ENCODE data around the gene TRIM26.
A peak's percentile ranks its signal among the peaks of the same experiment; 100 is the strongest.

TRIM26 gene

DNA sequence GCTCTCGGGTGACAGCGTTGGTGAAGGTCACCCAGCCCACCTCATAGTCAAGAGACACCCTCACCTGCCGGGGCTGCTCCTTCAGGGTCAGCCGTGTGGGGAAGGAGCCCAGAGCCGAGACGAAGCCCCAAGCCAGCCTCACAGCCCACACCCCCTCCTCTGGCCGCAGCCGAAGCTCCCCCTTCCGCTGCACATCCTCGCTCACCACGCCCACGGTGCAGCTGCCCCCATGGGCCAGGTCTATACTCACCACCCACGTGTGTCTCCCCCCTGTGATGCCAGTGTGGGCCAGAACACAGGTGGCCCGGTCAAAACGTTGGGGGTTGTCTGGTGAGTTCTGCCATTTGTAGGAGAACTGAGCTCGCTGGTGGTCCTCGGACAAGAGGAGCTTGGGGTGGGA lies 59.1 kb downstream of the TRIM26 start:
- TF ChIP-seq, protein P1, sequence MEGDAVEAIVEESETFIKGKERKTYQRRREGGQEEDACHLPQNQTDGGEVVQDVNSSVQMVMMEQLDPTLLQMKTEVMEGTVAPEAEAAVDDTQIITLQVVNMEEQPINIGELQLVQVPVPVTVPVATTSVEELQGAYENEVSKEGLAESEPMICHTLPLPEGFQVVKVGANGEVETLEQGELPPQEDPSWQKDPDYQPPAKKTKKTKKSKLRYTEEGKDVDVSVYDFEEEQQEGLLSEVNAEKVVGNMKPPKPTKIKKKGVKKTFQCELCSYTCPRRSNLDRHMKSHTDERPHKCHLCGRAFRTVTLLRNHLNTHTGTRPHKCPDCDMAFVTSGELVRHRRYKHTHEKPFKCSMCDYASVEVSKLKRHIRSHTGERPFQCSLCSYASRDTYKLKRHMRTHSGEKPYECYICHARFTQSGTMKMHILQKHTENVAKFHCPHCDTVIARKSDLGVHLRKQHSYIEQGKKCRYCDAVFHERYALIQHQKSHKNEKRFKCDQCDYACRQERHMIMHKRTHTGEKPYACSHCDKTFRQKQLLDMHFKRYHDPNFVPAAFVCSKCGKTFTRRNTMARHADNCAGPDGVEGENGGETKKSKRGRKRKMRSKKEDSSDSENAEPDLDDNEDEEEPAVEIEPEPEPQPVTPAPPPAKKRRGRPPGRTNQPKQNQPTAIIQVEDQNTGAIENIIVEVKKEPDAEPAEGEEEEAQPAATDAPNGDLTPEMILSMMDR (IDR thresholded peaks at IDR 0.05; ENCODE audit: control insufficient read depth, extremely low read depth, insufficient read depth) = no peak
- no peak for DNase-seq (ENCODE audit: low read depth)
- no peak overlapping the region for H3K4me3 ChIP-seq (ENCODE audit: low read depth, low read length)

DNA sequence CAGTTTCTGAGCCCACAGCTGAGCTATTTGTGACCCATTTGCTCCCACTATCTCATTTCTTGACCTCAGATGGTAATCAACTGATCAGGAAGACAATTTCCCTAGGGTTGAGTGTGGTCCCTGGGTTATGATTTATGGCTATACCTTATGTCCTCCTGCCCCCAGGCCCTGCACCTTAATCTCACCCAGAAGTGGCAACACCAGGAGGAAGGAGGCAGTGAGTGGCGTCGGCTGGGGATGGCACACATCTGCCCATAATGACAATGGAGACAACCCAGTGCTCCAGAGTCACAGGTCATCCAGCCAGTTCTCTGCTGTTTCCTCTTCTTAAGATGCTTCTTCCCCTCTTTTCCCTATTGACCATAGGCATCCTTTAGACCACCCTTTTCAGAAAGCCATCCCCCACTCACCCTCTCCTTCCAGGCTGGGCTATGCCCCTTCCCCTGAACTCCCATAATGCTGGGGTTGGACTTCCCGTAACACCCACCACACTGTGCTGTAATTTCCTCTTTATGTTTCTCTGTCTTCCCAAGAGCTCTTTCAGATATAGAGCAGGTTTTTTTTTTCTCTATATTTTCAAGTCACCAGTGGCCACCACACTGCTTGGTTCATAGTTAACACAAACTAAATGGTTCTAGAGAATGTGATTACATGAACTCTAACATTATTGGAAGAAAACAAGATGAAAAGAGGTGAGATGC lies 60.1 kb downstream of the TRIM26 start:
- DNase-seq (ENCODE audit: low read depth) = no peak
- TF ChIP-seq, protein P1 (IDR thresholded peaks at IDR 0.05; ENCODE audit: control insufficient read depth, extremely low read depth, insufficient read depth) = no peak

DNA sequence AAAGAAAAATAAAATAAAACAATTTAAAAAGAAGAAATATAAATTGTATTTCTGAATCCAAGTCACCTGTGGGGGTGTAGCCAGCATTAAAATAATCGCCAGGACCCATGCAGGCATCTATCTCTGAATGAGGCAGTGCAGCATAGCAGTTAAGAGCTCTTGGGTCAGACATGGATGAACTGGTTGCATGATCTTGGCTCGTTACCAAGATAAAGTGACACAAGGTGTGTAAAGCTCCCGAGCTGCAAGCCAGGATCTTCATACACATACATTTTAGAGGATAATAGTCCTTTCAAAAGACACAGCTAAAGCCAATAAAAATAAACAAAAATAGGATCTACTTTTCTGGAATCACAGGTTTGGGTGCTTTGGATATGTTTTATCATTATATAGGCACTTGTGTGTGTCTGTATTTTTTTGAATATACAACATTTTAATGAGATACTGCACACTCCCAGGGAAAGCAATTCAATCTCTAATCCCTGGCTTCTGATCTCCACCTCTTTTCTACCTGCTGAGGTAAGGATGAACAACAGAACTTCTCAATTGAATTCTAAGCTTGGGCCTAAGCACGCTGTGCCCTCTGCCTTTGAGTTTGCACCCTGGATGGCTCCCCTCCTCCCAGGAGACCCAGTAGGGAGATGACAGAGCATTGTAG lies 61.1 kb downstream of the TRIM26 start:
- TF ChIP-seq, protein P1 (IDR thresholded peaks at IDR 0.05; ENCODE audit: control insufficient read depth, extremely low read depth, insufficient read depth) = no peak
- H3K4me3 ChIP-seq (ENCODE audit: low read depth, low read length) = no peak overlapping the region
- DNase-seq (ENCODE audit: low read depth) = peak; percentile 69

More for the DNA sequence above, 60.1 kb downstream of the TRIM26 start:
- H3K4me3 ChIP-seq (ENCODE audit: low read depth, low read length) = no peak overlapping the region

DNA sequence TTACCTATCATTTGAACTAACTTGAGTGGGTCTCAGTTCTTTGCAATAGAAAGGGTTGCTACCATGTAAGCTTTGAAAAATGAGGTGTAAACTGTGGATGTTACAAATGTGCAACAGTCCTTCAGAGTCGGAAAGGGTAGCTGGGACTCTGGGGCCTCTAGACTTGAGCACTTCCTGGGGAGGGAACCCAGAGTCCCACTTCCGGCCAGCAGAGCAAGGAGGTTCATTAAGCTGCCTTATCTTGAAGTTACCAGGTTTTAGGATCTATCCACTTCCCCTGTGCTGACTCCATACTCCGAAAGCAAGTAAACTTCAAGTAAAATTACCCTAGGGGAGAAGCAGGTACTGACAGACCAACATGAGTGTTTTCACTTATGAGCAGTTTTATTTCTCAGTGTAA lies 61.6 kb downstream of the TRIM26 start:
- H3K4me3 ChIP-seq (ENCODE audit: low read depth, low read length) = no peak overlapping the region
- TF ChIP-seq, protein P1 (IDR thresholded peaks at IDR 0.05; ENCODE audit: control insufficient read depth, extremely low read depth, insufficient read depth) = no peak
- DNase-seq (ENCODE audit: low read depth) = no peak

DNA sequence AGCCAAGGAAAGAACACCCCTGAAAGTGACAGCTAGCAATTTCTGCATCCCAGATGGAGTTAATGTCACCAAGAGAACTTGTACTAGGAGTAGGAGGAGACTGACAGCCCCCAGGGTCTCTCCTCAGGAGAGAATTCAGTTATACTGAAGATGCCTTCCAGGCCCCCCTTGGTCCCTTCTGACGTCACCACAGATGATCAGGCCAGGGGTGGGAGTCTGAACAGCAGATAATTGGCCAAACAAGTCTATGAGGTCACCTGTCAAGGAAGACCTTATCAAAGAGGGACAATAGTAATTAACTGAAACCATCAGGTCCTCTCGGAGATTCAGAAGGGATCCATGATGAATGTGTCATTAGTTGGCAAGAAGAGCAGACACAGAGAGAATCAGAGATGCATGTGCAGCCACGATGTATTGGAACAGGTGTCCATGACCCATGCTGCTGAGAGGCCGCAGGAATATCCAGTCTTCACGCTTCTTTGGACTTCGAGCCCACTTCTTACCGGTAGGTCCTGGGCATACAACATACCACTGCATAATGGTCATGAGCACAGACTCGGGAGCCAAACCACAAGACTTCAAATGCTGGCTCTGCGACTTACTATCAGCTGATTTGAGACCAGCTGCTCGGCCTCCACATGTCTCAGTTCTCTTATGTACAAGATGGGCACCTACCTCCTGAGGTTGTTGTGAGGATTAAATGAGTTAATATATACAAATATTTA lies 62.4 kb downstream of the TRIM26 start:
- TF ChIP-seq, protein P1 (IDR thresholded peaks at IDR 0.05; ENCODE audit: control insufficient read depth, extremely low read depth, insufficient read depth) = no peak
- no peak for DNase-seq (ENCODE audit: low read depth)
- H3K4me3 ChIP-seq (ENCODE audit: low read depth, low read length) = no peak overlapping the region

DNA sequence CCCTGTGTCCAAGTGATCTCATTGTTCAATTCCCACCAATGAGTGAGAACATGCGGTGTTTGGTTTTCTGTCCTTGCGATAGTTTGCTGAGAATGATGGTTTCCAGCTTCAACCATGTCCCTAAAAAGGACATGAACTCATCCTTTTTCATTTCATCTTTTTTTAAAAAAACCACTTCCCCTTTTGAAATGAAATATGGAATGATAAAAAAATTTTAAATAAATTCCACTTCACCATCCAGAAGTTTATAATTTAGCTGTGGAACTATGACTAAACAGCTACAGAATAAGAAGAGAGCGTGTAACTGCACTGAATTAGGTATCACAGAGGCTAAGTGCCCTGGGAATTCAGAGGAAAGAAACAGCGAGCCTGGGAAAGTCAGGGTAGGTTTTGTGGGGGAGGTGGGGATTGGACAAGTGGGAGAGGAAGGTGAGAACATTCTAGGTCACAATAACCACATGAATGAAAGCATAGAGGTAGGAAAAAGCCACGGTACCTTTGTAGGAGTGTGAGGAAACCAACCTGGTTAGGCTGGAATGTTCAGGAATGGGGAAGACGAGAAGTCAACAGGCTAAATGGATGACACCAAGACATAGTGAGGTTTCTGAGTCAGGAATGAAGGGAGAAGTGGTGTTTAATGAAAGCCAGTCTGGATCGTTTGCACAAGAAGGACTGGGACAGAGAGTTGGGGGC lies 63.2 kb downstream of the TRIM26 start:
- no peak for DNase-seq (ENCODE audit: low read depth)
- TF ChIP-seq, protein P1 (IDR thresholded peaks at IDR 0.05; ENCODE audit: control insufficient read depth, extremely low read depth, insufficient read depth) = no peak
- no peak overlapping the region for H3K4me3 ChIP-seq (ENCODE audit: low read depth, low read length)
